SH-SY5Y (cell line): ENCODE data around the gene ZNF841.

Experiments
- GATA2 ChIP-seq: IDR thresholded peaks from 2 replicates; pipeline ENCODE4 v1.6.1; 2011; ENCODE audit warnings: mild to moderate bottlenecking, low read depth, low read length
- GATA3 ChIP-seq: IDR thresholded peaks from 2 replicates; pipeline ENCODE4 v1.6.1; 2011; ENCODE audit warnings: low read depth, mild to moderate bottlenecking, low read length, moderate library complexity

- no peak for TF ChIP-seq GATA2
- TF ChIP-seq GATA3 = no peak
Measured at GRCh38 chr19:52028780-52029123, 66.8 kb downstream of the ZNF841 start.
